ENCODE results near the gene GABRB1.
"Not testable (repeated sequence)": the region's sequence is repeated elsewhere in the genome, so short reads cannot be mapped to it uniquely, and the experiment has no call there.

- not testable (repeated sequence) for TF ChIP-seq ETS1 (IDR thresholded peaks at IDR 0.05); POLR2AphosphoS5 (IDR thresholded peaks at IDR 0.05; ENCODE audit: low read depth); EZH2 (IDR thresholded peaks at IDR 0.05; ENCODE audit: low read depth, unreplicated experiment); EZH2phosphoT487 (IDR thresholded peaks at IDR 0.05; ENCODE audit: unreplicated experiment); CREB1 (CRISPR knock-in tag; IDR thresholded peaks at IDR 0.05; ENCODE audit: low read depth)
- TF ChIP-seq, protein P1, sequence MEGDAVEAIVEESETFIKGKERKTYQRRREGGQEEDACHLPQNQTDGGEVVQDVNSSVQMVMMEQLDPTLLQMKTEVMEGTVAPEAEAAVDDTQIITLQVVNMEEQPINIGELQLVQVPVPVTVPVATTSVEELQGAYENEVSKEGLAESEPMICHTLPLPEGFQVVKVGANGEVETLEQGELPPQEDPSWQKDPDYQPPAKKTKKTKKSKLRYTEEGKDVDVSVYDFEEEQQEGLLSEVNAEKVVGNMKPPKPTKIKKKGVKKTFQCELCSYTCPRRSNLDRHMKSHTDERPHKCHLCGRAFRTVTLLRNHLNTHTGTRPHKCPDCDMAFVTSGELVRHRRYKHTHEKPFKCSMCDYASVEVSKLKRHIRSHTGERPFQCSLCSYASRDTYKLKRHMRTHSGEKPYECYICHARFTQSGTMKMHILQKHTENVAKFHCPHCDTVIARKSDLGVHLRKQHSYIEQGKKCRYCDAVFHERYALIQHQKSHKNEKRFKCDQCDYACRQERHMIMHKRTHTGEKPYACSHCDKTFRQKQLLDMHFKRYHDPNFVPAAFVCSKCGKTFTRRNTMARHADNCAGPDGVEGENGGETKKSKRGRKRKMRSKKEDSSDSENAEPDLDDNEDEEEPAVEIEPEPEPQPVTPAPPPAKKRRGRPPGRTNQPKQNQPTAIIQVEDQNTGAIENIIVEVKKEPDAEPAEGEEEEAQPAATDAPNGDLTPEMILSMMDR (conservative IDR thresholded peaks at IDR 0.05; ENCODE audit: low read depth in 2 of 2) = not testable (repeated sequence)
- TF ChIP-seq, protein P2, sequence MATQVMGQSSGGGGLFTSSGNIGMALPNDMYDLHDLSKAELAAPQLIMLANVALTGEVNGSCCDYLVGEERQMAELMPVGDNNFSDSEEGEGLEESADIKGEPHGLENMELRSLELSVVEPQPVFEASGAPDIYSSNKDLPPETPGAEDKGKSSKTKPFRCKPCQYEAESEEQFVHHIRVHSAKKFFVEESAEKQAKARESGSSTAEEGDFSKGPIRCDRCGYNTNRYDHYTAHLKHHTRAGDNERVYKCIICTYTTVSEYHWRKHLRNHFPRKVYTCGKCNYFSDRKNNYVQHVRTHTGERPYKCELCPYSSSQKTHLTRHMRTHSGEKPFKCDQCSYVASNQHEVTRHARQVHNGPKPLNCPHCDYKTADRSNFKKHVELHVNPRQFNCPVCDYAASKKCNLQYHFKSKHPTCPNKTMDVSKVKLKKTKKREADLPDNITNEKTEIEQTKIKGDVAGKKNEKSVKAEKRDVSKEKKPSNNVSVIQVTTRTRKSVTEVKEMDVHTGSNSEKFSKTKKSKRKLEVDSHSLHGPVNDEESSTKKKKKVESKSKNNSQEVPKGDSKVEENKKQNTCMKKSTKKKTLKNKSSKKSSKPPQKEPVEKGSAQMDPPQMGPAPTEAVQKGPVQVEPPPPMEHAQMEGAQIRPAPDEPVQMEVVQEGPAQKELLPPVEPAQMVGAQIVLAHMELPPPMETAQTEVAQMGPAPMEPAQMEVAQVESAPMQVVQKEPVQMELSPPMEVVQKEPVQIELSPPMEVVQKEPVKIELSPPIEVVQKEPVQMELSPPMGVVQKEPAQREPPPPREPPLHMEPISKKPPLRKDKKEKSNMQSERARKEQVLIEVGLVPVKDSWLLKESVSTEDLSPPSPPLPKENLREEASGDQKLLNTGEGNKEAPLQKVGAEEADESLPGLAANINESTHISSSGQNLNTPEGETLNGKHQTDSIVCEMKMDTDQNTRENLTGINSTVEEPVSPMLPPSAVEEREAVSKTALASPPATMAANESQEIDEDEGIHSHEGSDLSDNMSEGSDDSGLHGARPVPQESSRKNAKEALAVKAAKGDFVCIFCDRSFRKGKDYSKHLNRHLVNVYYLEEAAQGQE (IDR thresholded peaks at IDR 0.05; ENCODE audit: unreplicated experiment) = not testable (repeated sequence)
These were observed 259.5 kb downstream of the GABRB1 start for GRCh38 chr4:47290873-47291272.

Measured in GM23338 (cell line).